ENCODE measurements around the gene PLCH1. TPM values are rescaled to one million over a fixed set of nuclear protein-coding genes. Genes with fewer than 3 reads are reported as not detected.
"Not testable (repeated sequence)": the region's sequence is repeated elsewhere in the genome, so short reads cannot be mapped to it uniquely, and the experiment has no call there.

The PLCH1 gene
- total RNA-seq, 1 donor = 0.36 TPM

GRCh38 chr3:155402656-155403055 is 342.2 kb downstream of the PLCH1 start:
- DNase-seq (ENCODE audit: insufficient read length, low spot score, missing footprints) = no peak
- H3K4me2 ChIP-seq (ENCODE audit: insufficient read depth, low read length) = no peak overlapping the region
- H3K27ac ChIP-seq (ENCODE audit: low read depth, low read length) = no peak overlapping the region
- H3K36me3 ChIP-seq (ENCODE audit: insufficient read depth, low read length) = no peaks in the 10 kb centered on the region
- no peaks in the 10 kb centered on the region for H3K79me2 ChIP-seq (ENCODE audit: insufficient read depth, low read length)
- H4K20me1 ChIP-seq (ENCODE audit: insufficient read depth, low read length) = no peaks in the 10 kb centered on the region
- H3K27me3 ChIP-seq (ENCODE audit: insufficient read depth, low read length) = no peaks in the 10 kb centered on the region
- TF ChIP-seq CTCF (IDR thresholded peaks at IDR 0.05; ENCODE audit: extremely low read depth, low read depth, low read length) = no peak
- H3K4me3 ChIP-seq (ENCODE audit: insufficient read depth, low read length) = no peak overlapping the region
- no peak overlapping the region for H2AFZ ChIP-seq (ENCODE audit: low read length)
- H3K4me1 ChIP-seq (ENCODE audit: insufficient read depth, low read length) = peaks cover 2% of the 10 kb centered on the region
- H3K9me3 ChIP-seq (ENCODE audit: low read depth, low read length) = peaks cover 2% of the 10 kb centered on the region

- TF ChIP-seq CTCF (IDR thresholded peaks at IDR 0.05; ENCODE audit: extremely low read depth, low read depth, low read length) = no peak
- Histone ChIP-seq H4K20me1 (ENCODE audit: insufficient read depth, low read length) (no peaks in the 10 kb centered on the region), H3K36me3 (ENCODE audit: insufficient read depth, low read length) (no peaks in the 10 kb centered on the region), H3K27ac (ENCODE audit: low read depth, low read length) (no peak overlapping the region), H3K4me2 (ENCODE audit: insufficient read depth, low read length) (no peak overlapping the region), H3K27me3 (ENCODE audit: insufficient read depth, low read length) (no peaks in the 10 kb centered on the region), H2AFZ (ENCODE audit: low read length) (no peak overlapping the region), H3K4me1 (ENCODE audit: insufficient read depth, low read length) (no peaks in the 10 kb centered on the region), H3K4me3 (ENCODE audit: insufficient read depth, low read length) (no peak overlapping the region), H3K9me3 (ENCODE audit: low read depth, low read length) (peaks cover 2% of the 10 kb centered on the region), H3K79me2 (ENCODE audit: insufficient read depth, low read length) (no peaks in the 10 kb centered on the region)
- no peak for DNase-seq (ENCODE audit: insufficient read length, low spot score, missing footprints)
Measured at GRCh38 chr3:155398046-155398445, 346.8 kb downstream of the PLCH1 start.

- not testable (repeated sequence) for H4K20me1 ChIP-seq (ENCODE audit: insufficient read depth, low read length); H2AFZ ChIP-seq (ENCODE audit: low read length); H3K79me2 ChIP-seq (ENCODE audit: insufficient read depth, low read length); H3K36me3 ChIP-seq (ENCODE audit: insufficient read depth, low read length); H3K27ac ChIP-seq (ENCODE audit: low read depth, low read length); H3K4me3 ChIP-seq (ENCODE audit: insufficient read depth, low read length); H3K27me3 ChIP-seq (ENCODE audit: insufficient read depth, low read length); H3K4me2 ChIP-seq (ENCODE audit: insufficient read depth, low read length); H3K9me3 ChIP-seq (ENCODE audit: low read depth, low read length); DNase-seq (ENCODE audit: insufficient read length, low spot score, missing footprints)
- peaks cover 15% of the 10 kb centered on the region for H3K4me1 ChIP-seq (ENCODE audit: insufficient read depth, low read length)
Measured at GRCh38 chr3:155394896-155395295, 350.0 kb downstream of the PLCH1 start.

- Histone ChIP-seq H2AFZ (ENCODE audit: low read length) (no peak overlapping the region), H3K4me1 (ENCODE audit: insufficient read depth, low read length) (peaks cover 15% of the 10 kb centered on the region), H3K27ac (ENCODE audit: low read depth, low read length) (no peak overlapping the region), H3K27me3 (ENCODE audit: insufficient read depth, low read length) (no peaks in the 10 kb centered on the region), H3K4me3 (ENCODE audit: insufficient read depth, low read length) (no peak overlapping the region), H3K9me3 (ENCODE audit: low read depth, low read length) (no peaks in the 10 kb centered on the region), H3K79me2 (ENCODE audit: insufficient read depth, low read length) (no peaks in the 10 kb centered on the region), H3K36me3 (ENCODE audit: insufficient read depth, low read length) (no peaks in the 10 kb centered on the region), H3K4me2 (ENCODE audit: insufficient read depth, low read length) (no peak overlapping the region), H4K20me1 (ENCODE audit: insufficient read depth, low read length) (no peaks in the 10 kb centered on the region)
- DNase-seq (ENCODE audit: insufficient read length, low spot score, missing footprints) = no peak
- TF ChIP-seq CTCF (IDR thresholded peaks at IDR 0.05; ENCODE audit: extremely low read depth, low read depth, low read length) = no peak
Measured at GRCh38 chr3:155394240-155394639, 350.6 kb downstream of the PLCH1 start.
